GM23338 (cell line): ENCODE measurements around the gene EFEMP1. TPM values are rescaled to one million over a fixed set of nuclear protein-coding genes. Genes with fewer than 3 reads are reported as not detected.

Experiments
- ATAC-seq: fragments of 200-7000 bp; cut with Tn5 transposase; 3 replicates; pipeline ENCODE4 v1.9.1; 2020
- DNase-seq: peaks from one replicate; pipeline ENCODE4 v3.0.0-alpha.2; 2015; ENCODE audit warnings: low spot score
- H2AFZ ChIP-seq: fragments of 200-600 bp; sonication (generic); 2 replicates; pipeline ENCODE4 v1.8.0; 2016; ENCODE audit warnings: antibody characterized with exemption, mild to moderate bottlenecking, moderate library complexity
- H3F3A ChIP-seq: fragments of 200-600 bp; sonication (generic); replicated peaks from 2 replicates; pipeline ENCODE4 v1.8.0; 2017; ENCODE audit warnings: antibody characterized with exemption, mixed run types, low read depth
- H3K27ac ChIP-seq: fragments of 200-600 bp; sonication (generic); 2 replicates; pipeline ENCODE4 v1.6.1; 2016; ENCODE audit warnings: low read depth
- H3K27me3 ChIP-seq: fragments of 200-600 bp; sonication (generic); 2 replicates; pipeline ENCODE4 v1.8.0; 2016; ENCODE audit warnings: mild to moderate bottlenecking, mixed run types, moderate library complexity; ENCODE audit not compliant: insufficient read depth
- H3K36me3 ChIP-seq: fragments of 200-600 bp; sonication (generic); 2 replicates; pipeline ENCODE4 v1.8.0; 2016; ENCODE audit warnings: mild to moderate bottlenecking; ENCODE audit not compliant: insufficient read depth
- H3K4me1 ChIP-seq: fragments of 200-600 bp; sonication (generic); 2 replicates; pipeline ENCODE4 v1.8.0; 2016; ENCODE audit warnings: mild to moderate bottlenecking, moderate library complexity; ENCODE audit not compliant: insufficient read depth
- H3K4me2 ChIP-seq: fragments of 200-600 bp; sonication (generic); 2 replicates; pipeline ENCODE4 v1.7.1; 2017; ENCODE audit warnings: mixed run types
- H3K4me3 ChIP-seq: fragments of 200-600 bp; sonication (generic); 2 replicates; pipeline ENCODE4 v1.6.1; 2016; ENCODE audit warnings: mixed run types
- H3K79me2 ChIP-seq: fragments of 200-600 bp; sonication (generic); replicated peaks from 2 replicates; pipeline ENCODE4 v1.8.0; 2017; ENCODE audit warnings: mild to moderate bottlenecking; ENCODE audit not compliant: insufficient read depth
- H3K9me2 ChIP-seq: fragments of 200-600 bp; sonication (generic); 2 replicates; pipeline ENCODE4 v1.8.0; 2017; ENCODE audit not compliant: insufficient read depth
- H4K20me1 ChIP-seq: fragments of 200-600 bp; sonication (generic); replicated peaks from 2 replicates; pipeline ENCODE4 v1.8.0; 2017; ENCODE audit warnings: mild to moderate bottlenecking; ENCODE audit not compliant: insufficient read depth
- H3K27ac Mint-ChIP-seq: 2 replicates; pipeline ENCODE4 v1.8.0; 2020; ENCODE audit warnings: inconsistent platforms, mild to moderate bottlenecking, moderate library complexity, mixed read lengths
- H3K27me3 Mint-ChIP-seq: 3 replicates; pipeline ENCODE4 v1.8.0; 2022; ENCODE audit warnings: low read depth, mild to moderate bottlenecking, moderate library complexity, mixed read lengths, inconsistent platforms; ENCODE audit not compliant: insufficient read depth, poor library complexity
- H3K36me3 Mint-ChIP-seq: 3 replicates; pipeline ENCODE4 v1.8.0; 2021; ENCODE audit warnings: low read depth, mild to moderate bottlenecking, inconsistent platforms, moderate library complexity, mixed read lengths
- H3K4me1 Mint-ChIP-seq: 3 replicates; pipeline ENCODE4 v1.8.0; 2020; ENCODE audit warnings: mild to moderate bottlenecking, inconsistent platforms, mixed read lengths
- H3K4me3 Mint-ChIP-seq: 3 replicates; pipeline ENCODE4 v1.8.0; 2021; ENCODE audit warnings: moderate library complexity, mild to moderate bottlenecking, inconsistent platforms, mixed read lengths
- H3K9me3 Mint-ChIP-seq: 3 replicates; pipeline ENCODE4 v1.8.0; 2020; ENCODE audit warnings: moderate library complexity, mild to moderate bottlenecking, inconsistent platforms, mixed read lengths
- CREB1 ChIP-seq: fragments of 250-450 bp; sonication (Bioruptor Pico); IDR thresholded peaks from 2 replicates; pipeline ENCODE4 v1.5.0; 2020; ENCODE audit warnings: low read depth, mild to moderate bottlenecking, moderate library complexity
- EZH2 ChIP-seq: fragments of 200-600 bp; sonication (generic); IDR thresholded peaks from one replicate; pipeline ENCODE4 v1.8.0; 2017; ENCODE audit warnings: antibody characterized with exemption, mild to moderate bottlenecking, low read depth; ENCODE audit not compliant: unreplicated experiment
- EZH2phosphoT487 ChIP-seq: fragments of 200-600 bp; sonication (generic); IDR thresholded peaks from one replicate; pipeline ENCODE4 v1.8.1; 2018; ENCODE audit warnings: antibody characterized with exemption; ENCODE audit not compliant: unreplicated experiment
- JUNB ChIP-seq: IDR thresholded peaks from one replicate; pipeline ENCODE4 v1.6.1; 2016; ENCODE audit warnings: antibody characterized with exemption; ENCODE audit not compliant: unreplicated experiment
- NANOG ChIP-seq: IDR thresholded peaks from 2 replicates; pipeline ENCODE4 v1.6.1; 2016; ENCODE audit warnings: antibody characterized with exemption, borderline replicate concordance
- POLR2AphosphoS5 ChIP-seq: IDR thresholded peaks from 2 replicates; pipeline ENCODE4 v1.6.1; 2016; ENCODE audit warnings: antibody characterized with exemption, low read depth
- STAT1 ChIP-seq: IDR thresholded peaks from one replicate; pipeline ENCODE4 v1.6.1; 2016; ENCODE audit warnings: antibody characterized with exemption; ENCODE audit not compliant: unreplicated experiment
- ZNF114 ChIP-seq: fragments of 250-450 bp; sonication (Bioruptor Pico); IDR thresholded peaks from 2 replicates; pipeline ENCODE4 v1.5.0; 2020; ENCODE audit warnings: mild to moderate bottlenecking, moderate library complexity
- ZNF331 ChIP-seq: fragments of 250-450 bp; sonication (Bioruptor Pico); IDR thresholded peaks from 2 replicates; pipeline ENCODE4 v1.5.0; 2020; ENCODE audit warnings: low read depth, mild to moderate bottlenecking, moderate library complexity
- polyA plus RNA-seq: library from polyadenylated mRNA; unstranded; fragments of >200 nt; fragmentation: Nextera tagmentation; extraction: Ambion mirVana; gene quantifications from 2 replicates; pipeline ENCODE4 v1.2.1, GENCODE V29; 2016
- total RNA-seq: library from RNA; depleted of rRNA; stranded (reverse); fragments of >200 nt; shearing (Covaris generic); gene quantifications from 2 replicates; pipeline ENCODE4 v1.2.3, GENCODE V29; 2014
- TF ChIP-seq, protein P1 (sequence below): IDR thresholded peaks from one replicate; pipeline ENCODE4 v1.6.1; 2018; ENCODE audit warnings: antibody characterized with exemption; ENCODE audit not compliant: unreplicated experiment
- TF ChIP-seq, protein P2 (sequence below), 2 experiments: fragments of 200-600 bp in 1 of 2; sonication (generic) in 1 of 2; conservative IDR thresholded peaks; 2 replicates each; pipeline versions ENCODE4 v1.5.1 to v1.6.1; 2016 to 2017; ENCODE audit warnings: antibody characterized with exemption in 2 of 2, low read depth in 2 of 2, mild to moderate bottlenecking in 2 of 2, moderate library complexity in 1 of 2
- TF ChIP-seq, protein P3 (sequence below): IDR thresholded peaks from 2 replicates; pipeline ENCODE4 v1.6.1; 2016; ENCODE audit warnings: antibody characterized with exemption
- TF ChIP-seq, protein P4 (sequence below): fragments of 250-450 bp; sonication (Bioruptor Pico); IDR thresholded peaks from 2 replicates; pipeline ENCODE4 v1.5.0; 2020; ENCODE audit warnings: mild to moderate bottlenecking, moderate library complexity

The EFEMP1 gene
- total and polyA plus RNA-seq, 2 experiments from 2014 or later: 12.6 to 22.5 TPM

DNA sequence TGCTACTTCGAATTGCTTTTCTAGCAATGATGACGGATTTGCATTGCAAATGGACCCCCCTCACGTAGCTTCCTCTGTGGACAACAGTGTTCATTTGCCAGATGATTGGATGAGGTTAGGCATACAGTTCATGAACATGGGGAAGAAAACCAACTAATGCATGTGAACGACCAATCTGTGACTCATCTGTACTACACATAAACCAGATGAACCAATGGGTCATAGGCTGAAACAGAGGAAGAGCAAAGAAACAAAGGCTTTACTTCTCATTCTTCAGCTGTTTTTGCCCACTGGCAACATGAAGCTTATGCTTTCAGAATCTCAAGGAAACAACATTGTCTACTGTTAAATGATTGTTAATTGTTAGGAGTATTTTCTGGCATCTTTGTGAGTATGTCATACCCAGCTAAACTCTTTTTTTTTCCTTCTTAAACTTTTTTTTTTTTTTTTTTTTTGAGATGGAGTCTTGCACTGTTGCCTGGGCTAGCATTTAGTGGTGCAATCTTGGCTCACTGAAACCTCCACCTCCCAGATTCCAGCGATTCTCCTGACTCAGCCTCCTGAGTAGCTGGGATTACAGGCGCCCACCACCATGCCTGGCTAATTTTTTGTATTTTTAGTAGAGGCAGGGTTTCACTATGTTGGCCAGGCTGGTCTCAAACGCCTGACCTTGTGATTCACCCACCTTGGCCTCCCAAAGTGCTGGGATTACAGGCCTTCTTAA is 35.5 kb downstream of the EFEMP1 start:
- H3K27me3 Mint-ChIP-seq: peaks cover 4% of the 10 kb centered on the region
- no peaks in the 10 kb centered on the region for H3K27me3 ChIP-seq
- no peaks in the 10 kb centered on the region for H4K20me1 ChIP-seq
- H3K4me2 ChIP-seq: no peak overlapping the region
- no peak overlapping the region for H3K4me3 ChIP-seq
- peak overlapping the region; percentile 62 for H3K27ac Mint-ChIP-seq
- no peaks in the 10 kb centered on the region for H3K9me3 Mint-ChIP-seq
- DNase-seq (no peak), ATAC-seq (no peak)
- H3K79me2 ChIP-seq: no peaks in the 10 kb centered on the region
- no peak overlapping the region for H2AFZ ChIP-seq
- H3K4me3 Mint-ChIP-seq: no peak overlapping the region
- no peak overlapping the region for H3K27ac ChIP-seq
- TF ChIP-seq ZNF331 (CRISPR knock-in tag) (no peak), CREB1 (CRISPR knock-in tag) (no peak), STAT1 (no peak), ZNF114 (CRISPR knock-in tag) (no peak), POLR2AphosphoS5 (no peak), EZH2phosphoT487 (no peak), JUNB (no peak), NANOG (no peak), EZH2 (no peak)
- TF ChIP-seq, protein P1, sequence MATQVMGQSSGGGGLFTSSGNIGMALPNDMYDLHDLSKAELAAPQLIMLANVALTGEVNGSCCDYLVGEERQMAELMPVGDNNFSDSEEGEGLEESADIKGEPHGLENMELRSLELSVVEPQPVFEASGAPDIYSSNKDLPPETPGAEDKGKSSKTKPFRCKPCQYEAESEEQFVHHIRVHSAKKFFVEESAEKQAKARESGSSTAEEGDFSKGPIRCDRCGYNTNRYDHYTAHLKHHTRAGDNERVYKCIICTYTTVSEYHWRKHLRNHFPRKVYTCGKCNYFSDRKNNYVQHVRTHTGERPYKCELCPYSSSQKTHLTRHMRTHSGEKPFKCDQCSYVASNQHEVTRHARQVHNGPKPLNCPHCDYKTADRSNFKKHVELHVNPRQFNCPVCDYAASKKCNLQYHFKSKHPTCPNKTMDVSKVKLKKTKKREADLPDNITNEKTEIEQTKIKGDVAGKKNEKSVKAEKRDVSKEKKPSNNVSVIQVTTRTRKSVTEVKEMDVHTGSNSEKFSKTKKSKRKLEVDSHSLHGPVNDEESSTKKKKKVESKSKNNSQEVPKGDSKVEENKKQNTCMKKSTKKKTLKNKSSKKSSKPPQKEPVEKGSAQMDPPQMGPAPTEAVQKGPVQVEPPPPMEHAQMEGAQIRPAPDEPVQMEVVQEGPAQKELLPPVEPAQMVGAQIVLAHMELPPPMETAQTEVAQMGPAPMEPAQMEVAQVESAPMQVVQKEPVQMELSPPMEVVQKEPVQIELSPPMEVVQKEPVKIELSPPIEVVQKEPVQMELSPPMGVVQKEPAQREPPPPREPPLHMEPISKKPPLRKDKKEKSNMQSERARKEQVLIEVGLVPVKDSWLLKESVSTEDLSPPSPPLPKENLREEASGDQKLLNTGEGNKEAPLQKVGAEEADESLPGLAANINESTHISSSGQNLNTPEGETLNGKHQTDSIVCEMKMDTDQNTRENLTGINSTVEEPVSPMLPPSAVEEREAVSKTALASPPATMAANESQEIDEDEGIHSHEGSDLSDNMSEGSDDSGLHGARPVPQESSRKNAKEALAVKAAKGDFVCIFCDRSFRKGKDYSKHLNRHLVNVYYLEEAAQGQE: no peak
- TF ChIP-seq, protein P2, sequence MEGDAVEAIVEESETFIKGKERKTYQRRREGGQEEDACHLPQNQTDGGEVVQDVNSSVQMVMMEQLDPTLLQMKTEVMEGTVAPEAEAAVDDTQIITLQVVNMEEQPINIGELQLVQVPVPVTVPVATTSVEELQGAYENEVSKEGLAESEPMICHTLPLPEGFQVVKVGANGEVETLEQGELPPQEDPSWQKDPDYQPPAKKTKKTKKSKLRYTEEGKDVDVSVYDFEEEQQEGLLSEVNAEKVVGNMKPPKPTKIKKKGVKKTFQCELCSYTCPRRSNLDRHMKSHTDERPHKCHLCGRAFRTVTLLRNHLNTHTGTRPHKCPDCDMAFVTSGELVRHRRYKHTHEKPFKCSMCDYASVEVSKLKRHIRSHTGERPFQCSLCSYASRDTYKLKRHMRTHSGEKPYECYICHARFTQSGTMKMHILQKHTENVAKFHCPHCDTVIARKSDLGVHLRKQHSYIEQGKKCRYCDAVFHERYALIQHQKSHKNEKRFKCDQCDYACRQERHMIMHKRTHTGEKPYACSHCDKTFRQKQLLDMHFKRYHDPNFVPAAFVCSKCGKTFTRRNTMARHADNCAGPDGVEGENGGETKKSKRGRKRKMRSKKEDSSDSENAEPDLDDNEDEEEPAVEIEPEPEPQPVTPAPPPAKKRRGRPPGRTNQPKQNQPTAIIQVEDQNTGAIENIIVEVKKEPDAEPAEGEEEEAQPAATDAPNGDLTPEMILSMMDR (conservative IDR thresholded peaks at IDR 0.05; ENCODE audit: low read depth in 2 of 2): no peak
- TF ChIP-seq, protein P3, sequence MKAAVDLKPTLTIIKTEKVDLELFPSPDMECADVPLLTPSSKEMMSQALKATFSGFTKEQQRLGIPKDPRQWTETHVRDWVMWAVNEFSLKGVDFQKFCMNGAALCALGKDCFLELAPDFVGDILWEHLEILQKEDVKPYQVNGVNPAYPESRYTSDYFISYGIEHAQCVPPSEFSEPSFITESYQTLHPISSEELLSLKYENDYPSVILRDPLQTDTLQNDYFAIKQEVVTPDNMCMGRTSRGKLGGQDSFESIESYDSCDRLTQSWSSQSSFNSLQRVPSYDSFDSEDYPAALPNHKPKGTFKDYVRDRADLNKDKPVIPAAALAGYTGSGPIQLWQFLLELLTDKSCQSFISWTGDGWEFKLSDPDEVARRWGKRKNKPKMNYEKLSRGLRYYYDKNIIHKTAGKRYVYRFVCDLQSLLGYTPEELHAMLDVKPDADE: no peak
- TF ChIP-seq, protein P4, sequence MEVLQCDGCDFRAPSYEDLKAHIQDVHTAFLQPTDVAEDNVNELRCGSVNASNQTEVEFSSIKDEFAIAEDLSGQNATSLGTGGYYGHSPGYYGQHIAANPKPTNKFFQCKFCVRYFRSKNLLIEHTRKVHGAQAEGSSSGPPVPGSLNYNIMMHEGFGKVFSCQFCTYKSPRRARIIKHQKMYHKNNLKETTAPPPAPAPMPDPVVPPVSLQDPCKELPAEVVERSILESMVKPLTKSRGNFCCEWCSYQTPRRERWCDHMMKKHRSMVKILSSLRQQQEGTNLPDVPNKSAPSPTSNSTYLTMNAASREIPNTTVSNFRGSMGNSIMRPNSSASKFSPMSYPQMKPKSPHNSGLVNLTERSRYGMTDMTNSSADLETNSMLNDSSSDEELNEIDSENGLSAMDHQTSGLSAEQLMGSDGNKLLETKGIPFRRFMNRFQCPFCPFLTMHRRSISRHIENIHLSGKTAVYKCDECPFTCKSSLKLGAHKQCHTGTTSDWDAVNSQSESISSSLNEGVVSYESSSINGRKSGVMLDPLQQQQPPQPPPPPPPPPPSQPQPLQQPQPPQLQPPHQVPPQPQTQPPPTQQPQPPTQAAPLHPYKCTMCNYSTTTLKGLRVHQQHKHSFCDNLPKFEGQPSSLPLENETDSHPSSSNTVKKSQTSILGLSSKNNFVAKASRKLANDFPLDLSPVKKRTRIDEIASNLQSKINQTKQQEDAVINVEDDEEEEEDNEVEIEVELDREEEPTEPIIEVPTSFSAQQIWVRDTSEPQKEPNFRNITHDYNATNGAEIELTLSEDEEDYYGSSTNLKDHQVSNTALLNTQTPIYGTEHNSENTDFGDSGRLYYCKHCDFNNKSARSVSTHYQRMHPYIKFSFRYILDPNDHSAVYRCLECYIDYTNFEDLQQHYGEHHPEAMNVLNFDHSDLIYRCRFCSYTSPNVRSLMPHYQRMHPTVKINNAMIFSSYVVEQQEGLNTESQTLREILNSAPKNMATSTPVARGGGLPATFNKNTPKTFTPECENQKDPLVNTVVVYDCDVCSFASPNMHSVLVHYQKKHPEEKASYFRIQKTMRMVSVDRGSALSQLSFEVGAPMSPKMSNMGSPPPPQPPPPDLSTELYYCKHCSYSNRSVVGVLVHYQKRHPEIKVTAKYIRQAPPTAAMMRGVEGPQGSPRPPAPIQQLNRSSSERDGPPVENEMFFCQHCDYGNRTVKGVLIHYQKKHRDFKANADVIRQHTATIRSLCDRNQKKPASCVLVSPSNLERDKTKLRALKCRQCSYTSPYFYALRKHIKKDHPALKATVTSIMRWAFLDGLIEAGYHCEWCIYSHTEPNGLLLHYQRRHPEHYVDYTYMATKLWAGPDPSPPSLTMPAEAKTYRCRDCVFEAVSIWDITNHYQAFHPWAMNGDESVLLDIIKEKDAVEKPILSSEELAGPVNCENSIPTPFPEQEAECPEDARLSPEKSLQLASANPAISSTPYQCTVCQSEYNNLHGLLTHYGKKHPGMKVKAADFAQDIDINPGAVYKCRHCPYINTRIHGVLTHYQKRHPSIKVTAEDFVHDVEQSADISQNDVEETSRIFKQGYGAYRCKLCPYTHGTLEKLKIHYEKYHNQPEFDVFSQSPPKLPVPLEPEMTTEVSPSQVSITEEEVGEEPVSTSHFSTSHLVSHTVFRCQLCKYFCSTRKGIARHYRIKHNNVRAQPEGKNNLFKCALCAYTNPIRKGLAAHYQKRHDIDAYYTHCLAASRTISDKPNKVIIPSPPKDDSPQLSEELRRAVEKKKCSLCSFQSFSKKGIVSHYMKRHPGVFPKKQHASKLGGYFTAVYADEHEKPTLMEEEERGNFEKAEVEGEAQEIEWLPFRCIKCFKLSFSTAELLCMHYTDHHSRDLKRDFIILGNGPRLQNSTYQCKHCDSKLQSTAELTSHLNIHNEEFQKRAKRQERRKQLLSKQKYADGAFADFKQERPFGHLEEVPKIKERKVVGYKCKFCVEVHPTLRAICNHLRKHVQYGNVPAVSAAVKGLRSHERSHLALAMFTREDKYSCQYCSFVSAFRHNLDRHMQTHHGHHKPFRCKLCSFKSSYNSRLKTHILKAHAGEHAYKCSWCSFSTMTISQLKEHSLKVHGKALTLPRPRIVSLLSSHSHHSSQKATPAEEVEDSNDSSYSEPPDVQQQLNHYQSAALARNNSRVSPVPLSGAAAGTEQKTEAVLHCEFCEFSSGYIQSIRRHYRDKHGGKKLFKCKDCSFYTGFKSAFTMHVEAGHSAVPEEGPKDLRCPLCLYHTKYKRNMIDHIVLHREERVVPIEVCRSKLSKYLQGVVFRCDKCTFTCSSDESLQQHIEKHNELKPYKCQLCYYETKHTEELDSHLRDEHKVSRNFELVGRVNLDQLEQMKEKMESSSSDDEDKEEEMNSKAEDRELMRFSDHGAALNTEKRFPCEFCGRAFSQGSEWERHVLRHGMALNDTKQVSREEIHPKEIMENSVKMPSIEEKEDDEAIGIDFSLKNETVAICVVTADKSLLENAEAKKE (CRISPR knock-in tag): no peak
- H3K9me2 ChIP-seq: no peaks in the 10 kb centered on the region
- H3K4me1 ChIP-seq: no peaks in the 10 kb centered on the region
- H3K4me1 Mint-ChIP-seq: peaks cover 12% of the 10 kb centered on the region; the same call in 2 of the 3 replicates
- no peaks in the 10 kb centered on the region; the same call in 1 of the 2 replicates for H3K36me3 ChIP-seq
- H3K36me3 Mint-ChIP-seq: no peaks in the 10 kb centered on the region
- no peaks in the 10 kb centered on the region for H3F3A ChIP-seq
